Measurements from ENCODE around the gene GRIFIN. TPM values are rescaled to one million over a fixed set of nuclear protein-coding genes. Genes with fewer than 3 reads are reported as not detected.

GRIFIN gene
- total RNA-seq, 2 experiments from 2014 or later, result not detected

DNA sequence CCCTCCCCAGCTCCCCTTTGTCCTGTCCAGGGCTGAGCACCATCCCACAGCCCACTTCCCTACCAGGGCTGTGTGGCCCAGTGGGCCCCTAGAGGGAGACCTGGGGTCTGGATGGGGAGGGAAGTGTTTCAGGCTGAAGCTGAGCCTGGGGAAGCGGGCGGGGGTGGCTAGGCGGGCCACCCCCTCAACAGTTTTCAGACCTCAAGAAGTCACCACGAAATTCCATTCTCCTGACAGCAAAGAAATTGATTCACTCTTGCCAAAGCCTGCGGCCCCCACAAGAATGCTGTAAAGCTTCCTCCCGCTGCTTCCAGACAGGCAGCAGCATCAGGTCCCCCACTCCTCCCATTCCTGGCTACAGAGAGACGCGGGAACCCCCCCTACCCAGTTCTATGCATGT, 40.8 kb upstream of the GRIFIN start:
- H3K36me3 Mint-ChIP-seq (ENCODE audit: low read depth), result peaks cover 8% of the 10 kb centered on the region
- intact Hi-C loops (cut with micrococcal nuclease), result no loop called here
- no peak overlapping the region for H3K27ac Mint-ChIP-seq
- no peaks in the 10 kb centered on the region for H3K9me3 Mint-ChIP-seq
- DNase-seq, result no peak
- no peak overlapping the region for H3K4me3 Mint-ChIP-seq
- ATAC-seq, result no peak
- ChIA-PET POLR2A (interaction anchor here (1.0 to 2.1 kb wide), 3 partner anchors 9 to 13 kb away, joined by 3 to 7 read pairs (median 7); no protein-coding TSS in a partner anchor), CTCF (interaction anchor here (1.2 kb wide), 1 partner anchor 104 kb away, joined by 3 read pairs; no protein-coding TSS in a partner anchor)
- H3K4me1 Mint-ChIP-seq (ENCODE audit: low read depth), result peaks cover 34% of the 10 kb centered on the region
- no peaks in the 10 kb centered on the region for H3K27me3 Mint-ChIP-seq
- TF ChIP-seq, protein P1, sequence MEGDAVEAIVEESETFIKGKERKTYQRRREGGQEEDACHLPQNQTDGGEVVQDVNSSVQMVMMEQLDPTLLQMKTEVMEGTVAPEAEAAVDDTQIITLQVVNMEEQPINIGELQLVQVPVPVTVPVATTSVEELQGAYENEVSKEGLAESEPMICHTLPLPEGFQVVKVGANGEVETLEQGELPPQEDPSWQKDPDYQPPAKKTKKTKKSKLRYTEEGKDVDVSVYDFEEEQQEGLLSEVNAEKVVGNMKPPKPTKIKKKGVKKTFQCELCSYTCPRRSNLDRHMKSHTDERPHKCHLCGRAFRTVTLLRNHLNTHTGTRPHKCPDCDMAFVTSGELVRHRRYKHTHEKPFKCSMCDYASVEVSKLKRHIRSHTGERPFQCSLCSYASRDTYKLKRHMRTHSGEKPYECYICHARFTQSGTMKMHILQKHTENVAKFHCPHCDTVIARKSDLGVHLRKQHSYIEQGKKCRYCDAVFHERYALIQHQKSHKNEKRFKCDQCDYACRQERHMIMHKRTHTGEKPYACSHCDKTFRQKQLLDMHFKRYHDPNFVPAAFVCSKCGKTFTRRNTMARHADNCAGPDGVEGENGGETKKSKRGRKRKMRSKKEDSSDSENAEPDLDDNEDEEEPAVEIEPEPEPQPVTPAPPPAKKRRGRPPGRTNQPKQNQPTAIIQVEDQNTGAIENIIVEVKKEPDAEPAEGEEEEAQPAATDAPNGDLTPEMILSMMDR (IDR thresholded peaks at IDR 0.05), result no peak

DNA sequence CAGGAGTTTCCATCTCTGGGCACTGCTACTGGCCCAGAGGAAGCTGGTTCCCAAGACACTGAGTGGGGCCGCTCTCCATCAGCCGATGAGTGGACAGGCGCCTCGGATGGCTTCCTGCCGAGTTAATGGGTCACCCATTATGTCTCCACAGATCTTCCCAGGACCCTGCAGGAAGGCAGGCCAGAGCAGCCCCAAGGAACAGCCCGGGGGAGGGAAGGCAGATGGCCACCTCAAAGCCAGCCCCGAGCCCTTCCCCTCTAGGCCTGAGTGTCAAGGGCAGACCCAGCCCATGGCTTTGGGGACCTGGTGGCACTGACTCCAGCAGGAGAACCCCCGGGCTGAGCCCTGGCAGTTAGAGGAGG, 40.0 kb upstream of the GRIFIN start:
- peaks cover 2% of the 10 kb centered on the region for H3K36me3 Mint-ChIP-seq (ENCODE audit: low read depth)
- CTCF ChIA-PET, result no interaction called here
- ATAC-seq (no peak), DNase-seq (no peak)
- H3K4me1 Mint-ChIP-seq (ENCODE audit: low read depth), result peaks cover 38% of the 10 kb centered on the region
- no peaks in the 10 kb centered on the region for H3K27me3 Mint-ChIP-seq
- intact Hi-C loops (cut with micrococcal nuclease), result no loop called here
- no peak overlapping the region for H3K27ac Mint-ChIP-seq
- no peak overlapping the region for H3K4me3 Mint-ChIP-seq
- no peaks in the 10 kb centered on the region for H3K9me3 Mint-ChIP-seq
- POLR2A ChIA-PET, result interaction anchor here (0.5 kb wide), 1 partner anchor 102 kb away, joined by 3 read pairs; no protein-coding TSS in a partner anchor
- TF ChIP-seq, protein P1 (IDR thresholded peaks at IDR 0.05), result no peak

DNA sequence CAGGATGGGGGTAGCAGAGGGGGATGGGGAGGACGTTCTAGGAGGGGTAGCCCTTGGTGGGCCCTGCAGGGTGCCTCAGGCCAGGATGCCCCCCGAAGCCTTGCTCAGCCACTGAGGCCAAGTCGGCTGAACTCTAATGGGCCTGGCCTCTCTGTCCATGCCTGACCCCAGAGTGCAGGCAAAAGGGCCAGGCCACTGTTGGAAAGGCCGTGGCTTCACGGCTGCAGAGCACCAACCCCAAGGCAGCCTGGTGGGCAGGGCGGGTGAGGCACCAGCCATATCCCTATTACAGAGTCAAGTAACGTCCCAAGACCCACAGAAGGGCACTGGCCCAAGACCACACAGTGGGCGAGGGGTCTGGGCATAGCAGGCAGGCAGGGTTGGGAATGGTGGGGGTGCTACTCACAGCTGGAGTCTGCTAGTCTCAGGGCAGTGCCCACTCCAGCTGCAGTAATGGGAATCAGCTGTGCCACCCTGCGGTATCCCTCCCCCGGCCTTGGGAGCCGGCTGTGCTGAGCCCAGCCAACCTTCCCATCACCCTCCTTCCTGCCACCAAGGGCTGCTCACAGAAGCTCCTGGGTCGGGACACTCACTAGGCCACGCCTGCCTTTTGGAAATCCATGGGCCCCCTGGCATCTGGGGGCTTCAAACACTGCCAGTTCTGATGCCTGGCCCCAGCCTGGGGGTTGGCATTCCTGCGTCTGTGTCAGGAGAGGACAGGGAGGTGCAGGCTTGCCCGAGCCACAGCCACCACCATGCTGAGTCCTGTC, 39.4 kb upstream of the GRIFIN start:
- no peak for DNase-seq
- ChIA-PET POLR2A (no interaction called here), CTCF (no interaction called here)
- H3K27ac Mint-ChIP-seq, result no peak overlapping the region
- ATAC-seq, result no peak
- H3K4me3 Mint-ChIP-seq, result no peak overlapping the region
- no peaks in the 10 kb centered on the region for H3K27me3 Mint-ChIP-seq
- intact Hi-C loops (cut with micrococcal nuclease), result no loop called here
- TF ChIP-seq, protein P1 (IDR thresholded peaks at IDR 0.05), result no peak
- H3K36me3 Mint-ChIP-seq (ENCODE audit: low read depth), result no peaks in the 10 kb centered on the region
- H3K9me3 Mint-ChIP-seq, result no peaks in the 10 kb centered on the region
- H3K4me1 Mint-ChIP-seq (ENCODE audit: low read depth), result peaks cover 43% of the 10 kb centered on the region

DNA sequence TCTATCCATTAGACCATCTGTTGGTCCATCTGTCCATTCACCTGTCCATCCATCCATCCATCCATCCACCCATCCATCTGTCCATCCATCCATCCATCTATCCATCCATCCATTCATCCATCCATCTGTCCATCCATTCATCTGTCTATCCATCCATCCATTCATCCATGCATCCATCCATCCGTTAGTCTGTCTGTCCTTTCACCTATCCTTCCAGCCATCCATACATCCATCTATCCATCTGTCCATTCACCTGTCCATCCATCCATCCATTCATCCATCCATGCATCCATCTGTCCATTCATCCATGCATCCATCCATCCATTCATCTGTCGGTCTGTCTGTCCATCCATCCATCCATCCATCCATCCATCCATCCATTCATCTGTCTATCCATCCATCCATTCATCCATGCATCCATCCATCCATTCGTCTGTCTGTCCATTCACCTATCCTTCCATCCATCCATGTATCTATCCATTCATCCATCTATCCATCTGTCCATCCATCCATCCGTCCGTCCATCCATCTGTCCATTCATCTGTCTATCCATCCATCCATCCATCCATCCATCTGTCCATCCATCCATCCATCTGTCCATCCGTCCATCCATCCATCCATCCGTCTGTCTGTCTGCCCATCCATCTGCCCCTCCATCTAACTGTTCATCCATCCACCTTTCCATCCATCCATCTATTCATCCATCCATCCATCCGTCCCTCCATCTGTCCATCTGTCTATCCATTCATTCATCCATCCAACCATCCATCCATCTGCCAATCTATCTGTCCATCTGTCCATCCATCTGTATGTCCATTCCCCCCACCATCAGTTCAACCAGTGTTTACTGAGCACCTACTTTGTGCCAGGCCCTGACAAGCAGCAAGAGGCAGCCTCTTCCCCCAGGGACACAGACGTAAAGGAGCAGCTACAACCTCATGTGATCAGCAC, 38.5 kb upstream of the GRIFIN start:
- Mint-ChIP-seq H3K4me1 (ENCODE audit: low read depth) (peaks cover 50% of the 10 kb centered on the region), H3K27me3 (no peaks in the 10 kb centered on the region), H3K9me3 (no peaks in the 10 kb centered on the region), H3K36me3 (ENCODE audit: low read depth) (no peaks in the 10 kb centered on the region), H3K27ac (no peak overlapping the region), H3K4me3 (no peak overlapping the region)
- no peak for ATAC-seq
- no peak for DNase-seq
- intact Hi-C loops (cut with micrococcal nuclease), result no loop called here
- POLR2A ChIA-PET, result no interaction called here
- TF ChIP-seq, protein P1 (IDR thresholded peaks at IDR 0.05), result no peak
- CTCF ChIA-PET, result no interaction called here

DNA sequence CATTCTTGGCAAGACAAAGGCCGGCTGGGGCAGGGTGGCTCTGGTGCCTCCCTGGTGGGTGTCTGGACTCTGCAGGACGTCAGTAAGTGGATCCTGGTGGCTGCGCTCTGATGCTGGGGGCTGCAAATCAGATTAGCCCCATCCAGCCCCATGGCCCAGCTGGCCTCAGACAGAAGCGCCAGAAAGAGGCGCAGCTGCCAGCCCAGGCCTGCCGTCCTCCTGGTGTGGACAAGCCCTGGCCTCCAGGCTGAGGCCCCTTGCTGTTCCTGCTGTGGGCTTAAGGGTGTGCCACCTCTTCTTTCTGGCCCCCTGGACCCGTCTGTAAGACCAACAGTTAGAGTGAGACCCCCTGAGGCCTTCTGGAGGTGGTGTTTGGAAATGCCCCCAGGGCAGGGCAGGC, 37.5 kb upstream of the GRIFIN start:
- H3K36me3 Mint-ChIP-seq (ENCODE audit: low read depth), result no peaks in the 10 kb centered on the region
- H3K27ac Mint-ChIP-seq, result no peak overlapping the region
- ChIA-PET POLR2A (no interaction called here), CTCF (no interaction called here)
- peaks cover 58% of the 10 kb centered on the region for H3K4me1 Mint-ChIP-seq (ENCODE audit: low read depth)
- intact Hi-C loops (cut with micrococcal nuclease), result no loop called here
- TF ChIP-seq, protein P1 (IDR thresholded peaks at IDR 0.05), result no peak
- no peaks in the 10 kb centered on the region for H3K9me3 Mint-ChIP-seq
- H3K27me3 Mint-ChIP-seq, result no peaks in the 10 kb centered on the region
- no peak for DNase-seq
- no peak for ATAC-seq
- no peak overlapping the region for H3K4me3 Mint-ChIP-seq

Measured in activated CD8-positive, alpha-beta T cell treated with anti-CD3 and anti-CD28 coated beads for 36 hours (primary cell).